Germinal center (tissue), 1 donor: ENCODE measurements around the gene CDH12.
"Not testable (repeated sequence)": the region's sequence is repeated elsewhere in the genome, so short reads cannot be mapped to it uniquely, and the experiment has no call there.

Source experiments
- DNase-seq: peaks from one replicate; pipeline ENCODE4 v3.0.0; 2012; ENCODE audit warnings: mixed read lengths, low spot score

Gene CDH12

GRCh38 chr5:22567983-22568382 lies 285.2 kb downstream of the CDH12 start:
- DNase-seq: no peak

GRCh38 chr5:22560147-22560546 lies 293.0 kb downstream of the CDH12 start:
- no peak for DNase-seq

- no peak for DNase-seq
Measured at GRCh38 chr5:22557251-22557650, 295.9 kb downstream of the CDH12 start.

DNA sequence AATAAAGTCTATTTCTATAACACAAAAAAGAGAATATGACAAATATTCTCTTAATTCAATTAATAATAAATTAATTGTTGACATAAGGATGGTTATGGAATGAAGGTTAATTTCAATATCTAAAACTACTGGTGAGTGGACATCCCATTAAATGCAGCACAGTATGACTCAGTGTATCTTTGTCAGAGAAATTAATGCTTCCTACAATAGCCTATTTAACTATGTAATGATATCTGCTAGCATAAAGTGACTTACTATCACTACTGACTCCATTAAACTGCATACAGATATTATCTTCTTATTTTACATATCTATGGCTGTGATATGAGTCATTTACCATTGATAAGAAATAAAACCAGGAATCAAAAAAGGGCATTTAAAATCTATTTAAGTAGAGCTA lies 298.7 kb downstream of the CDH12 start:
- DNase-seq: no peak

DNA sequence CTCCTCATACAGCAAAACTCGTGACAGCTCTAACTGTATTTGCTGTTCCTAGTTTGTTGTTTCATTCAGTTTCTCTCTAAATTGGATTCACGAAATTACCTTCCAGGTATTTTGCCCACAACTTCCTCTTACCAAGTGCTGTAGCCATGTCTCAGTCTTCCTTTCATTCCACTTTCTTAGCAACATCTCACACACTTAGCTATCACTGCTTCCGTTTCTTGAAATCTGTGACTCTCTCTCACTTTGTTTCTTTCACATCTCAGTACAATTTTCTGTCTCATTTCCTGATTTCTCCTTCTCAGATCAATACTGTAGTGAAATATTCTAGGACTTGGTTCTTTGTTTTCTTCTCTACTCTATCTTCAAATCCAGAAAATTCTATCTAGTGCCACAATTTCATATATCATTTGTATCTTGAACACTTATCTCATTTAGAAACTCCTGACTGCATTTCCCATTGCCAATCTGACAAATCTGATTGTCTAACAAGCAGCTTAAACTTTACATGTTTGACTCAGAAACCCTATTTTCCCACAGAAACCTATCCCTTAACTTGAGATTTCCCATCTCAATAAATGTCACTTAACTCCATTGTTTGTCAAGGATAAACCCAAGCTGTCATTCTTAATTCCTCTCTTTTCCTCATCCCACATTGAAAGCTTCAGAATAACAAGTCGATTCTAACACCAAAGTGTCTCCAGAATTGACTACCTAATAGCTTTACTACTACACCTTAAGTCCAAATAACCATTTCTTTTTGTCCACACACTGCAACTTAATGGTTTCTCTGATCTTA lies 303.1 kb downstream of the CDH12 start:
- no peak for DNase-seq

DNA sequence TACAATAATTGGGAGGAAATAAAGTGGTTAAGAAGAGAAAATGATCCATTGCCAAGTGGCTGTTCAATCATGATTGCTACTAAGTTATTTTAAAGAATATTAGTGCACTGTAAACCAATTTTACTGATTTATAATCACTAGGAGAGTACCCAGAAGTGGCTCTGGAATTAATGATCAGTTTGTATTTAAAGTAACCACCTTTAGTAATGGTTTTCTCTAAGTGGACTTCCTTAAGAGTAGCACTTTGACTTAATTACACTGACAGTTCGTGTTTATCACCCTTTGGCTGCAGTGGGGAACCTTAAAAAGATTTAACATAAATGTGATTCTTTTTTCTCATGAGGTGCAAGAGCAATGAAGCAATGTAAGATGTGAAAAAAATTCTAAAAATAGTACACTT lies 310.8 kb downstream of the CDH12 start:
- no peak for DNase-seq

DNA sequence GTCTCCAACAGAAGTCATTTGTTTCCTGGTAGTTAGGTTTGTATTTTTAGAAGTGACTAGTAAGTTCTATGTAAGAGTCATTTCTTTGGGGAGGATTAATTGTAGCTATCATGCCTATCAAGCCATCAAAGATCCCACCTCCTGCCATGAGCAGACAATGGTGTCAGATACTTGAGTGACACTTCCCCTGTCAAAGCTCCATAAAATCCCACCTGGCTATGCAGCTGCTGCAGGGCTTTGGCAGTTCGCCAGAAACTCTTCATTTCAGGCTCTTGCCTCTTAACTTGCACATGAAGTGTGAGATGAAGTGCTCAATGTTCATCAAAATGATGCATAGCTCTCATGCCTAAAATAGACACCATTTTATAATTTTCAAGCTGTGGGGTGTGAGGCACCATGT lies 312.1 kb downstream of the CDH12 start:
- no peak for DNase-seq

DNA sequence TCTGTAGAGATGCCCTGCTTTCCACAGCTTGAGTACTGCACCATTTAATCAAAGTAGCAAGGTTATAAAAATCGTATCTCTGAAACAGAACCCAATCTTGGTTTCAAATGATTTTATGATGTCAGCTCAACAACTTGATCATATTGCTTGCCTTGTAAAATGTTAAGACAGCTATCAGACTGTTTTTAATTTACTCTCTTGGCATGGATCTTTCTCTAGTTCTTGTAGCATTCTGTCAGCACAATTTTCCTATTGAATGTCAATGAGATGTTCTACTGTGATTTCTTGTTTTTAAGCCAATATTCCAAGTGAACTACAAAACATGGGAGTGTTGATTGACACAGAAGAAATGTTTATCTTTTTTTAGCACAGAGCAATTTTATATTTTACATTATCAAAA lies 313.4 kb downstream of the CDH12 start:
- no peak for DNase-seq

DNA sequence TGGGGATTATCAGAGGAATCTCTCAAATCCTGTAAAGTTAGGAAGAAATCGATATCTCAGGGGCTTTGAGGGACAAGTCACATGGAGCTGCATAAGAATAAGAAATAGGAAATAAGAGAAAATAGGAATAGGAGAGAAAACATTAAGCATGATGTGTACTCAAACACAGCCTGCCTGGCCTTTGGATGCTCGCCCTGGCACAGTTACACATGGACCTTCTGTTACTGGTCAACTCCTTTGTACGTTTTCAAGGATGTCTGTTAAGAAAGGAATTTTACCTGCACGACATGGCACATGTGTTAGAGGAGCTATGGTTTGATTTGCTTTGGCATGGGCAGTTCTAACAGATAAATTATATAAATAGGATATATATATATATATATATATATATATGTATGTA lies 321.2 kb downstream of the CDH12 start:
- no peak for DNase-seq

DNA sequence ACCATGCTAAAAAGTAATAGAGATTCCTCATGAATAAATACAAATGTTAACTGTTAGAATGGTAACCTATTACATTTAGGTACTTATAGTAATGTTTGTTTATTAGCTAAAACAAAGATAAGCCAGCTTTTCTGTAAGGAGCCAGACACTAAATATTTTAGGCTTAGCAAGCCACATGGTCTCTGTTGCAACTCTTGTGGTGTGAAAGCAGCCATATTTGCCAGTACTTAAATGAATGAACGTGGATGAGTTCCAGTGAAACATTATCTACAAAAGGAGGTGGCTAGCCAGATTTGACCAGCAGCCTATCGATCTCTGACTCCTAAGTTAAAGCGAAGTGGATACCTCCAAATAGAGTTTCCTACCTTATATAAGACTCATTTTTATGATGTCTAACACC lies 331.6 kb downstream of the CDH12 start:
- no peak for DNase-seq

- not testable (repeated sequence) for DNase-seq
Measured at GRCh38 chr5:22516497-22516896, 336.6 kb downstream of the CDH12 start.

GRCh38 chr5:22514231-22514630 lies 338.9 kb downstream of the CDH12 start:
- no peak for DNase-seq

DNA sequence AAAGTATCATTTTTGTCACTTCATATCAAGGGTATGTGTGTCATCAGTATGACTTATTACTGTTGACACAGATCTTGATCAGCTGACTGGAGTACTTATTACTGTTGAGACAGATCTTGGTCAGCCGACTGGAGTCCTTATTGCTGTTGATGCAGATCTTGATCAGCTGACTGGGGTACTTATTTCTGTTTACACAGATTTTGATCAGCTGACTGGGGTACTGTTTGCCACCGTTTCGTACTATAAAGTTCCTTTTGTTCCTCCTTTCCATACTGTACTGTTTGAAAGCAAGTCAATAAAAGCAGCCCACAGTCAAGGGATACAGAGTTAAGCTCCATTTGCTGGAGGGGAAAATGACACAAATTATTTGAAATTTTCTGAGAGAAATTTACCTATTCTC lies 347.3 kb downstream of the CDH12 start:
- no peak for DNase-seq

GRCh38 chr5:22504411-22504810 lies 348.7 kb downstream of the CDH12 start:
- no peak for DNase-seq

GRCh38 chr5:22500556-22500955 lies 352.6 kb downstream of the CDH12 start:
- no peak for DNase-seq

DNA sequence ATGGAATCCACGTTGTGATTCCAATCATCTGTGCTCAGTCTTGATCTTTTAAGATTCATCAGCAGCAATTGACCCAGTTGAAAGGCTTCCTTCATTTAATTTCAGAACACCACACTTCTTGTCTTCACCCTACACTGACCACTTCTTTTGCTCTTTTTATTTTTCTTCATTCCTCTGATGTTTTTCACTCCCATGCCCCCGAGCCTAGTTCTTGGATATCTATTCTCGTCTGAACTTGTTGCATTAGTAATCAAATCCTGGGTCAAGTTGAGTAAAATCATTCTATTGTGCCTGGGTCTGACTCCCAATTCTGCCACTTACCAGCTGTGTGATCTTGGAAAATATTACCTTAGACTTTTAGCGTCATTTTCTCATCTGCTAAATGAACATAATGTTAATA lies 356.5 kb downstream of the CDH12 start:
- no peak for DNase-seq

DNA sequence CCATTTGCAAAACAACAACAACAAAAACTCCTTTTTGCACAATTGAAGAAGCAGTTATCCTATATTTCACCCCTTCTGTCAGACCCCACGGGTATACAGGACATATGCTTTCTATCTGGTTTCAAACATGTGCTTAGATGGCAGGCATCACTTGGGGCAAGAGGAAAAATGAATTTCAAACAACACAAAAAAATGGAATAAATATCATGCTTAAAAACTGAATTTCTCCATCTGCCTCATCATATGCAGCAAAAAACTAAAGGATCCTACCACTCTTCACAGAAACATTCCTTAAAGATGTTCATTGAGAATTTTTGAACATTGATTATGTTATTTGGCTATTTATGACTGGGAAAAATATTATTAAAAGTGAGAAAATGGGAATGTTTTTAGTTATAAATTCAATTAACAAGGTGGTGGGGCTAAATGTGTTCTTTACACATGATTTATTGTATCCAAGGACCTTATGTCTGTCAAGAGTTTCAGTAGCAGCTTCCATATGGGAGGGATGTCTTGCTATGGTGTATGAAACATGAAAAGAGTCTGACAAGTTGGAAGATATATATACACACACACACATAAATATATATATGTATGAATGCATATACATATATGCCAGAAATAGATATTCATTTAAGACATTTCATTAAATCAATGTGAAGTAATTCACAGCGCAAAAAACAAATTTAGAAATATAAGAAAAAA lies 358.0 kb downstream of the CDH12 start:
- no peak for DNase-seq

- no peak for DNase-seq
Measured at GRCh38 chr5:22488427-22488826, 364.7 kb downstream of the CDH12 start.

- DNase-seq: no peak
Measured at GRCh38 chr5:22480305-22480704, 372.8 kb downstream of the CDH12 start.

GRCh38 chr5:22473886-22474285 lies 379.3 kb downstream of the CDH12 start:
- no peak for DNase-seq

DNA sequence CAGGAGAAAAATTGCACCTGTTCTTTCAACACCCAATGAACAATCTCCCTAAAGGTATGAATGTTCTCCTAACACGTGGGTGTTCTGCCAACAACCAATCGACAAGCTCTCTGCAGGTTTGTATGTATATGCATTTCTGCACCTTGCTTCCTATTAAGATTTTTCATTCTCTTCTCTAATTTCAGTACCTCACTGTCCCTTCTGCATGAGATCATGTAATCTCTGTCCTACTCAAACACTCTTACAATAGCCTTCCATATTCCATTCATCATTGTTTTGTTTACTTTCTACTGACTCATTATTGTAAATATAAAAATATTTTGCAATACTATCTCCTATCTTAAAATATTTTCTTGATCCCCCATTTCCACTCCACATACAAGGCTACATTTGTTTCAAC lies 382.0 kb downstream of the CDH12 start:
- no peak for DNase-seq

DNA sequence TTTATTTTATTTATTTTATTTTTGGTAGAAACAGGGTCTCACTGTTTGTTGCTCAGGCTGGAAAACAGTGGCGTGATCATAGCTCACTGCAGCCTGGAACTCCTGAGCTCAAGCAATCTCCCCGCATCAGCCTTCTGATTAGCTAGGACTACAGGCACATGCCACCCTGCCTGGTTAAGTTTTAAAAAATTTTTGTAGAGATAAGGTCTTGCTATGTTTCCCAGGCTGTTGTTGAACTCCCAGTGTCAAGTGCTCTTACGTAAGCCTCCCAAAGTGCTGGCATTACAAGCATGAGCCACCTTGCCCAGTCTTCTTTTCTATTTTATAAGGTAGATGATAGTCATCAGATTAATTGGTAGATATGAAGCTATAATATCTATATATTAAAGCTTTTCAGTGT lies 382.7 kb downstream of the CDH12 start:
- DNase-seq: no peak

GRCh38 chr5:22465616-22466015 lies 387.5 kb downstream of the CDH12 start:
- DNase-seq: no peak

GRCh38 chr5:22465177-22465576 lies 388.0 kb downstream of the CDH12 start:
- DNase-seq: no peak
